Skeletal muscle tissue (tissue), 4 donors: ENCODE results near the gene SH3GLB1. TPM values are rescaled to one million over a fixed set of nuclear protein-coding genes. Genes with fewer than 3 reads are reported as not detected.
"Not testable (repeated sequence)": the region's sequence is repeated elsewhere in the genome, so short reads cannot be mapped to it uniquely, and the experiment has no call there.

Experiments used
- H3K27ac ChIP-seq: one replicate; pipeline ENCODE4 v1.7.0; 2013; ENCODE audit warnings: mild to moderate bottlenecking, low read depth, low read length, inconsistent platforms
- H3K27me3 ChIP-seq, 3 donors: one replicate each; pipeline ENCODE4 v1.7.0; 2013; ENCODE audit warnings: low read length in 3 of 3; ENCODE audit not compliant: control insufficient read depth in 3 of 3, insufficient read depth in 3 of 3
- H3K36me3 ChIP-seq, 3 donors: one replicate each; pipeline ENCODE4 v1.7.0; 2013; ENCODE audit warnings: low read length in 3 of 3; ENCODE audit not compliant: control insufficient read depth in 3 of 3, insufficient read depth in 3 of 3
- H3K4me1 ChIP-seq, 3 donors: one replicate each; pipeline ENCODE4 v1.7.0; 2013; ENCODE audit warnings: low read length in 3 of 3, mild to moderate bottlenecking in 3 of 3; ENCODE audit not compliant: control insufficient read depth in 3 of 3, insufficient read depth in 3 of 3
- H3K4me3 ChIP-seq, 3 donors: one replicate each; pipeline ENCODE4 v1.7.0; 2013; ENCODE audit warnings: low read length in 3 of 3
- H3K9ac ChIP-seq, 3 donors: one replicate each; pipeline ENCODE4 v1.7.0; 2013; ENCODE audit warnings: low read length in 3 of 3, mild to moderate bottlenecking in 3 of 3, moderate library complexity in 2 of 3, low read depth in 1 of 3
- H3K9me3 ChIP-seq, 3 donors: one replicate each; pipeline ENCODE4 v1.7.0; 2013; ENCODE audit warnings: low read length in 3 of 3; ENCODE audit not compliant: control insufficient read depth in 3 of 3
- total RNA-seq: library from RNA; depleted of rRNA; stranded (reverse); fragments of >200 nt; gene quantifications from one replicate; pipeline ENCODE4 v1.2.3, GENCODE V29; 2014
- donor health status: Osteomylitis.

SH3GLB1 gene
- 57.9 TPM for total RNA-seq

DNA sequence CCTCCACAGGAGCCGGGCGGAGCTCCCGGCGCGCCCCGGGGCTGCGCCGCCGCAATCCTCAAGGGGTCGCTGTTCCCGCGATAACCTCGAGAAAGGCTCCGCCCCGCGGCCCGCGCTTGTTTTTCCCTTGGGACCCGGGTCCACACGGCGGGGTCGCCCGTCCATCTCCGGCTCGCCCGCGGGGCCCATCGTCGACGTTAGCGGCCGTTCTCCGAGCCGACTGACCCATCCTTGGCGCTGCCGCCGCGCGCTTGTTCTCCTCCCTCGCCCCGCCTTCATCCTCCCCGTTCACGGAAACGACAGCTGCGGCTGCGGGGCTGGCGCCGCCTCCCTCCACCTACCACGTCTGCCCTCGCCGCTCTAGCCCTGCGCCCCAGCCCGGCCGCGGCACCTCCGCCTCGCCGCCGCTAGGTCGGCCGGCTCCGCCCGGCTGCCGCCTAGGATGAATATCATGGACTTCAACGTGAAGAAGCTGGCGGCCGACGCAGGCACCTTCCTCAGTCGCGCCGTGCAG lies at the start of gene SH3GLB1:
SH3GLB1 (plus strand) TSS at position 119 of the 514 bp plus-strand sequence; CDS start at position 443, 324 bp downstream.
- Histone ChIP-seq H3K36me3 (no peaks in the 10 kb centered on the region), H3K9me3 (no peaks in the 10 kb centered on the region), H3K9ac (peak within 1 kb of the TSS; percentile 94 to 96 (median 95)), H3K27me3 (no peaks in the 10 kb centered on the region), H3K4me3 (peak within 1 kb of the TSS; percentile 87 to 95 (median 88)), H3K27ac (peak within 1 kb of the TSS; percentile 96), H3K4me1 (peaks cover 15 to 22% (median 21%) of the 10 kb centered on the region in 3 donors)

DNA sequence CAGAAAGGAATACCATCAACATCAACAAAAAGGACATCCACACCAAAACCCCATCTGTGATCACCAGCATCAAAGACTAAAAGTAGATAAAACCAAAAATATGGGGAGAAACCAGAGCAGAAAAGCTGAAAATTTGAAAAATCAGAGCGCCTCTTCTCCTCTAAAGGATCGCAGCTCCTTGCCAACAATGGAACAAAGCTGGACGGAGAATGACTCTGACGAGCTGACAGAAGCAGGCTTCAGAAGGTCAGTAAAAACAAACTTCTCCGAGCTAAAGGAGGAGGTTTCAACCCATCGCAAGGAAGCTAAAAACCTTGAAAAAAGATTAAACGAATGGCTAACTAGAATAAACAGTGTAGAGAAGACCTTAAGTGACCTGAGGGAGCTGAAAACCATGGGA lies 46.0 kb upstream of the SH3GLB1 start:
- not testable (repeated sequence) for H3K4me3 ChIP-seq, H3K36me3 ChIP-seq, H3K4me1 ChIP-seq, H3K9ac ChIP-seq, H3K9me3 ChIP-seq, H3K27ac ChIP-seq, H3K27me3 ChIP-seq

- H3K36me3 ChIP-seq, result no peaks in the 10 kb centered on the region
- H3K4me3 ChIP-seq, result no peak overlapping the region
- H3K27me3 ChIP-seq, result no peaks in the 10 kb centered on the region
- H3K27ac ChIP-seq, result no peak overlapping the region
- no peaks in the 10 kb centered on the region for H3K9me3 ChIP-seq
- no peaks in the 10 kb centered on the region for H3K4me1 ChIP-seq
- H3K9ac ChIP-seq, result no peak overlapping the region
These were observed 38.0 kb upstream of the SH3GLB1 start for GRCh38 chr1:86666368-86666767.

- H3K9ac ChIP-seq, result no peak overlapping the region
- no peak overlapping the region for H3K4me3 ChIP-seq
- no peaks in the 10 kb centered on the region for H3K27me3 ChIP-seq
- no peaks in the 10 kb centered on the region for H3K9me3 ChIP-seq
- no peaks in the 10 kb centered on the region for H3K36me3 ChIP-seq
- no peaks in the 10 kb centered on the region for H3K4me1 ChIP-seq
- H3K27ac ChIP-seq, result no peak overlapping the region
These were observed 16.8 kb upstream of the SH3GLB1 start for GRCh38 chr1:86687595-86687994.

GRCh38 chr1:86692641-86693040 lies 11.7 kb upstream of the SH3GLB1 start:
- H3K9ac ChIP-seq, result no peak overlapping the region
- H3K4me1 ChIP-seq, result no peaks in the 10 kb centered on the region

GRCh38 chr1:86695400-86695799 lies 9.0 kb upstream of the SH3GLB1 start:
- no peak overlapping the region for H3K4me3 ChIP-seq
- no peaks in the 10 kb centered on the region for H3K36me3 ChIP-seq
- no peak overlapping the region for H3K27ac ChIP-seq
- H3K9me3 ChIP-seq, result no peaks in the 10 kb centered on the region
- H3K27me3 ChIP-seq, result no peaks in the 10 kb centered on the region
- H3K9ac ChIP-seq, result no peak overlapping the region
- H3K4me1 ChIP-seq, result no peaks in the 10 kb centered on the region

More at GRCh38 chr1:86692641-86693040, 11.7 kb upstream of the SH3GLB1 start:
- Histone ChIP-seq H3K27me3 (no peaks in the 10 kb centered on the region), H3K27ac (no peak overlapping the region), H3K36me3 (no peaks in the 10 kb centered on the region), H3K4me3 (no peak overlapping the region), H3K9me3 (no peaks in the 10 kb centered on the region)

- Histone ChIP-seq H3K27ac (no peak overlapping the region), H3K27me3 (no peaks in the 10 kb centered on the region), H3K4me1 (no peaks in the 10 kb centered on the region), H3K4me3 (no peak overlapping the region), H3K36me3 (no peaks in the 10 kb centered on the region), H3K9me3 (no peaks in the 10 kb centered on the region), H3K9ac (no peak overlapping the region)
These were observed 7.9 kb upstream of the SH3GLB1 start for GRCh38 chr1:86696522-86696921.

DNA sequence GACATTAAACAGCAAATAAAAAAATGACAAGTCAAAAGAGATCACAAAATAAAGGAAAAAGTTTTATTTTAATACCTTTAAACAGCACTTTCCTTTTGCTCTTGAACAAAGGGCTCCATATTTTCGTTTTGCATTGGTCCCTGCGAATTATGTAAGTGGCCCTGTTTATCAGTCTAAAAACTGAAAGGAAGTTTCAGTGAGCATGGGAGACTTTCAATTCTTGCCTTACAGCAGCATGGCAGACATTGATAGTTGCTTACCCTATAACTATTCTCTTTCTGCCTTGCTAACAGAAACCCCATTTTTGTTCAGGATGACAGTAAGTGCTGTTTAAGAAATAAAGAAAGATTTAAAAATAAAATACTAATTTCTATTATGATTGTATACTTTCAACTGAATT lies 5.2 kb upstream of the SH3GLB1 start:
- no peak overlapping the region for H3K27ac ChIP-seq
- no peaks in the 10 kb centered on the region for H3K36me3 ChIP-seq
- H3K4me1 ChIP-seq, result peaks cover 5 to 10% (median 7%) of the 10 kb centered on the region in 3 donors
- H3K9ac ChIP-seq, result no peak overlapping the region
- H3K4me3 ChIP-seq, result no peak overlapping the region
- no peaks in the 10 kb centered on the region for H3K27me3 ChIP-seq
- H3K9me3 ChIP-seq, result no peaks in the 10 kb centered on the region

- no peak overlapping the region for H3K4me3 ChIP-seq
- peaks cover 8 to 12% (median 10%) of the 10 kb centered on the region in 3 donors for H3K4me1 ChIP-seq
- H3K27ac ChIP-seq, result no peak overlapping the region
- no peaks in the 10 kb centered on the region for H3K9me3 ChIP-seq
- H3K27me3 ChIP-seq, result no peaks in the 10 kb centered on the region
- H3K36me3 ChIP-seq, result no peaks in the 10 kb centered on the region
- no peak overlapping the region for H3K9ac ChIP-seq
These were observed 2.6 kb upstream of the SH3GLB1 start for GRCh38 chr1:86701731-86702130.

GRCh38 chr1:86702954-86703494 lies 1.4 kb upstream of the SH3GLB1 start:
- H3K27ac ChIP-seq, H3K9me3 ChIP-seq, H3K27me3 ChIP-seq, H3K36me3 ChIP-seq, H3K4me3 ChIP-seq: not testable (repeated sequence)
- peak overlapping the region in 1 of 3 donors; percentile 94 for H3K9ac ChIP-seq
- peaks cover 15 to 19% (median 18%) of the 10 kb centered on the region in 3 donors for H3K4me1 ChIP-seq
